Stimulated activated CD4-positive, alpha-beta T cell treated with anti-CD3 and anti-CD28 coated beads, TNF-alpha, amount 100 ng/mL, for 48 hours (primary cell): Measurements from ENCODE around the gene ZMYM1.
"Not testable (repeated sequence)": the region's sequence is repeated elsewhere in the genome, so short reads cannot be mapped to it uniquely, and the experiment has no call there.

Experiments
- DNase-seq, 3 donors: peaks; one replicate each; pipeline ENCODE4 v3.0.0-alpha.2; 2020; ENCODE audit warnings: low read depth in 3 of 3

The ZMYM1 gene

GRCh38 chr1:35079003-35079930 lies at the start of gene ZMYM1:
ZMYM1 (plus strand) TSS chr1:35079385; CDS start chr1:35093988, 14,603 bp downstream.
- DNase-seq, result peak; percentile 80 to 88 (median 83)

- DNase-seq, result no peak
These were observed 49.4 kb upstream of the ZMYM1 start for GRCh38 chr1:35029761-35030160.

- DNase-seq, result no peak
These were observed 48.8 kb upstream of the ZMYM1 start for GRCh38 chr1:35030338-35030737.

- peak; percentile 12 to 23 (median 21) for DNase-seq
These were observed 48.3 kb upstream of the ZMYM1 start for GRCh38 chr1:35030756-35031446.

GRCh38 chr1:35032384-35032739 lies 46.8 kb upstream of the ZMYM1 start:
- DNase-seq, result no peak

GRCh38 chr1:35033346-35033745 lies 45.8 kb upstream of the ZMYM1 start:
- no peak for DNase-seq

GRCh38 chr1:35036621-35037020 lies 42.6 kb upstream of the ZMYM1 start:
- no peak for DNase-seq

- no peak for DNase-seq
These were observed 42.0 kb upstream of the ZMYM1 start for GRCh38 chr1:35037206-35037605.

GRCh38 chr1:35038723-35039122 lies 40.5 kb upstream of the ZMYM1 start:
- no peak for DNase-seq

GRCh38 chr1:35043498-35043897 lies 35.7 kb upstream of the ZMYM1 start:
- no peak for DNase-seq

- DNase-seq, result no peak
These were observed 34.8 kb upstream of the ZMYM1 start for GRCh38 chr1:35044431-35044830.

GRCh38 chr1:35046730-35047129 lies 32.5 kb upstream of the ZMYM1 start:
- no peak for DNase-seq

GRCh38 chr1:35047188-35047858 lies 31.9 kb upstream of the ZMYM1 start:
- no peak for DNase-seq

- no peak for DNase-seq
These were observed 30.1 kb upstream of the ZMYM1 start for GRCh38 chr1:35049116-35049515.

- DNase-seq, result no peak
These were observed 25.8 kb upstream of the ZMYM1 start for GRCh38 chr1:35053433-35053832.

- DNase-seq, result not testable (repeated sequence)
These were observed 24.9 kb upstream of the ZMYM1 start for GRCh38 chr1:35054282-35054681.

GRCh38 chr1:35058321-35058720 lies 20.9 kb upstream of the ZMYM1 start:
- not testable (repeated sequence) for DNase-seq

- no peak for DNase-seq
These were observed 20.2 kb upstream of the ZMYM1 start for GRCh38 chr1:35058988-35059387.

- DNase-seq, result no peak
These were observed 16.5 kb upstream of the ZMYM1 start for GRCh38 chr1:35062518-35063196.

- DNase-seq, result no peak
These were observed 14.9 kb upstream of the ZMYM1 start for GRCh38 chr1:35064265-35064664.

GRCh38 chr1:35069746-35070145 lies 9.4 kb upstream of the ZMYM1 start:
- no peak for DNase-seq

- DNase-seq, result no peak
These were observed 5.8 kb upstream of the ZMYM1 start for GRCh38 chr1:35073265-35073811.
